NCI-H345 treated with DMSO at 0.1 percent for 48 hours (cell line): Measurements from ENCODE around the gene CNKSR3.

ENCODE experiments used
- DNase-seq: peaks from one replicate; lab custom pipeline; 2025; ENCODE audit not compliant: unreplicated experiment; lab: John Stamatoyannopoulos, UW

CNKSR3 gene

DNA sequence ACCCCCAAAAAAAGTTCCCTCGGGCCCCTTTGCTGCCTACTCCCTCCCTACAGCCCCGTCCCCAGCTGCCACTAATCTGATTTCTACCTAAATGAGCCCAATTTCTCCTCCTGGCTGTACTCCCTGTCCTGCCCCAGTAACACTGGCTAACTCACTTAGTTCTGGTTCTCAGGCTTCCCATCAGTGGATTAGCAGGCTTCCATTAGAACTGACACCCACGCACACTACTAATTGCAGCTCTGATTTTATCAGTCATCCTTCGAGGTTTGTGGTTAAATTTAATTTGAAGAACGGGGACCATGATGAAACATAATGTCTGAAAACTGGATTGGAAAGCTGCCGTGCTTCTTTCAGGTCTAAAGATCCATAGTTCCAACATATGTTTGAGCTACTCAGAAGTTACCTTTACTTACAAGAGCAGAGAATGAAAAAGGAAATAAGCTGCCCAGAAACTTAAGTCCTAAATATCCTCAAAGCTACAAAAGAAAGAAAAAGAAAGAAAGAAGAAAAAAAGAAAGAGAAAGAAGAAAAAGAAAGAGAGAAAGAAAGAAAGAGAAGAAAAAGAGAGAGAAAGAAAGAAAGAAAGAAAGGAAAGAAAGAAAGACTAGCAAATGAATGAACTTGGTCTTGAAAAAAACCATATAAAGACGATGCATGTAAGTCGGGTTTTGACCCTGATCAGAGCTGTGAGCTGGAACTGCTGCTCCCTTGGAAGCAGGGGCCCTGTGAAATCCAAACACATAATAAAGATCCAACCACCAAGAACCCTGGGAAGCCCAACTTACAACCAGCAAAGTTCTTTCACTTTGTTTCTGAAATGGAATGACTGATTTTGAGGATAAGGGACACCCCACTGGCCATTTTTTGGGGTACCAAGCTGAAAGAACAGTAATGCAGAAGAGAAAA lies 51.7 kb downstream of the CNKSR3 start:
- no peak for DNase-seq

DNA sequence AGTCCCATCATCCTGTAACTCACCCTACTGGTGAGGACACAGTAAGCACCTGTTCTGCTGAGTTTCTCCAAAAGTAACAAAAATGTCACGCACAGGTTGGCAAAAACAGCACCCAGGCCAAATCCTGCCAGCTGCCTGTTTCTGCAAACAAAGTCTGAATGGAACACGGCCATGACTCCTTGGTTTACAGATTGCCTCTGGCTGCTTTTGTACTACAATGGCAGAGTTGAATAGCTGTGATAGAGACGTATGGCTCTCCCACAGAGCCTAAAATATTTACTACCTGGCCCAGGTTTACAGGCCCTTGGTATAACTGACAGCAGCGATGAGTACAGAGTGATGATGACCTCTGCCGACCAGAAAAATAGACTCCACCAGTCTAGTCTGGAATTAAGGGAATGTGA lies 52.6 kb downstream of the CNKSR3 start:
- peak; percentile 96 for DNase-seq

DNA sequence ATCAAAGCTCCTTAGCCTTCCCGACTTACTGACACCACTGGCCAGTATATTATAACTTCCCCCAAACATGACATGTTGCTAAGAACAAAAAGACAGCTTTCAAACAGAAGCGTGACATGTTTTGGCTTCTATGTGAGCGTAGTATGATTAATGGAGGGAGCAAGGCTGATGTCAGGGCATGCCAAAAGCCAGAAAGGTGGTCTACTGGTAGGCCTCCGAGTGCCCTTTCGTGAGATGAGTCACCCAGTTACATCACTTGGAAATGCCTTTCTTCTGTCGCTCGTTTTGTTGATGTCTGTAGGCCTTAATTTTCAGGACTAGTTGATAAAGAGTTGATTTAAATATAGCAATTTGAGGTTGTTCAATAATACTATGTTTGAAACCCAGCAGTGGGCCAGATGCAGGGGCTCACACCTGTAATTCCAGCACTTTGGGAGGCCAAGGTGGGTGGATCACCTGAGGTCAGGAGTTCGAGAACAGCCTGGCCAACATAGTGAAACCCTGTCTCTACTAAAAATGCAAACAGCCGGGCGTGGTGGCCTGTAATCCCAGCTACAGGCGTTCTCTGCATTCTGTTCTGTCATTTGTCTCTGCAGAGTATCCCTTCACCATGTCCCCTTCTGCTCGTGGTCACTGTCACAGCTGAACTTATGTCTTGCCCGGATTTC lies 53.3 kb downstream of the CNKSR3 start:
- no peak for DNase-seq

DNA sequence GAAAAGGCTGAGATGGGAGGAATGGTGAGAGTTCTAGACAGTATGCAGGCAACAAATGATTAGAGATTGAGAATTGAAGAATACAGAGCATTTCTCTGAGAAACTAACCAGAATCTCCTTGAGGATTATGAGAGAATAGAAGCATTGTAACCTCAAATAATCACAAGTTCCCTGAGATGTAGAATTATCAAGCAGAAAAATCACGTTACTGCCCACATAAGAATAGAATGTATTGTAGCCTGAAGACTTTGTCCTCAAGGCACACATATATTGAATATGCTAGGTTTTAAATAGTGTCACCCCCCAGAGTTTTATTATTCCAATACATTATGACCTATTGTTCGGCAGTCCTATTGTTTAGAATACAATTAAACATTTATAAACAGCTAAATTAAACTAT lies 57.2 kb downstream of the CNKSR3 start:
- no peak for DNase-seq

DNA sequence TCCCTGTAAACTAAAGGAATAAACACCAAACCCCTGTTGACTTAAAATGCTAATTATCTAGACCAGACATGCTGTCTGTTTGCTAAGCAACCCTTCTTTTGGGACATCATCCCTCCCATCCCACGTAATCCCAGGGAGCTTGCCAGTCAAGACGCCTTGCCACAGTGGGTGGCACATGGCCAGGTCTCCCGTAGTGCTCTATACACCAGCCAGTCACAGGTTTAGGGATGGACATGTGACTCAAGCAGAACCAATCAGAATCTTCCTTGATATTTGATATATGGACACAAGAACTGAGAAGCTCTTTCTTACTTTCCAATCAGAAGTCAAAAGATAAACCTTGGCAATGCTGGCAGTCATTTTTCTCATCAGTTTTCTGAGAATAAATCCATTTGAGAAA lies 60.0 kb downstream of the CNKSR3 start:
- no peak for DNase-seq

DNA sequence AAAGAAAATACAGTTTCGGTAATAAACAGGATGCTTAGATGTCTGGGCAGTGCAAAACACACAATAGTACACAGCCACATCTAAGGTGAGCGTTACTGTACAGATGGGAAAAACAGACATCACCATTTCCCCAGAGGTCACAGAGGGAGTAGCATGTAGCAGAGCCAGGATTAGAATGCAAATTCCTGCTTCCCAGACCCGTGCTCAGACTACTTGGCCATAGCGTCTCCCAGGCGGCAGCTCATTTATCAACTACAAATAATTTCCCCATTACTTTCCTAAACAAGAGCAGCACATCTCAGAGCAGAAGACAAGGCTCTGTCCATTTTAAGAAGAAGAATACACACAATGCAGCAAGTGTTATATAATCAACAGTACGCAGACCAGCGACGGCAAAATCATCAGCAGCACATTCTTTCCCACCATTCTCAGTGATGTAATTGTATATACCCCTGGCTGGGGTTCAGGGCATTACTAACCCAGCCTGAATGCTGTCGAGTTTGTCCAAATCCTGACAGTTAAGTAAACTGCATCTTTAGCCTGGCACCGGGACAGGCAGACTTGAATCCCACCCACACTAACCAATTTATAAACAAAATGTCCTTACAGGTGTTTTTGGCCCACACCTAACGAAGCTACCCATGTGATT lies 61.9 kb downstream of the CNKSR3 start:
- no peak for DNase-seq

DNA sequence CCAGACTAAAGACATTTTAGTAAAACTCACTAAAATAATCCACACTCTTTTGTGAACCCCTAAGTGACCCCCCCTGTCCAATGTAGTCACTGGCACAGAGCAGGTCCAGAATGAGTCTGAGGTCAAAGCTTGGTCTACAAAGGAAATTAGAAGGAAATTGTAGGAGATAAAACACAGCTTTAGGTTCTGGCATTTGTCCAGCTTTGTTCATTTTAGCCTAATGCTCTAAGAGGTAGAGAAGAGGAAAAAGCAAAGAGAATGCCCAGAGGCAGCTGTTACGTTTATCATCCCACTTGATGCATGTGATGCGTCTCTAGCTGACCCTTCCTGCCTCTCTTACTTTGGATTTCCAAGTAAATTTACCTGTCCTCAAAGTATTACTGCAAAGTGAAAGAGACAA lies 62.5 kb downstream of the CNKSR3 start:
- peak; percentile 31 for DNase-seq

DNA sequence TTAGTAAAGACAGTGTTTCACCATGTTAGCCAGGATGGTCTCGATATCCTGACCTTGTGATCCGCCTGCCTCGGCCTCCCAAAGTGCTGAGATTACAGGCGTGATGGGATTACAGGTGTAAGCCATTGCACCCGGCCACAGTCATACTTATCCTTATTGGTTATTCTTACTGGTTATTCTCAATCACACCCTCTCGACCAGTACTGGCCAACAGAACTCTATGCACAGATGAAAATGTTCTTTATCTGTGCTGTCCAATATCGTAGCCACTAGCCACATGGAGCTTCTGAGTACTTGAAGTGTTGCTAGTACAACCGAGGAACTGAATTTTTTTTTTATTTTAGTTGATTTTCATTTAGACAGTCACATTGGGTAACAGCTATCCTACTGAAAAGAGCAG lies 63.5 kb downstream of the CNKSR3 start:
- no peak for DNase-seq

DNA sequence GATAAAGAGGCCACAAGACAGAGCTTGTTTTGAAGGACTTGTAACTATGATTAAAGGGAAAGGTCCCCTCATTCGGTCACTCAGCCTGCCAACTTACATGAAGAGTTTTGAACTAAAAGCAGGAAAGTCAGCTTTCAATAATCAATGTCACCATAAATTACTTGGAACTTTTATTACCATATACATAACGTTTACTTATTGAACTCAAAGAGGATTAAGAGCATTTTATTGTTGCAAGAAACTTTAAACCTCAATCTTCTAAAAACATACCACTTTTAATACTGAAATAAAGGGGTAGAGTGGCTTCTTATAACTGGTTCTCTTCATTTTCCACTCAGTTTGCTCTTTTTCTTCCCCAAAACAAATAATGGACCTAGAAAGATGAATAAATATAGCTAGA lies 65.1 kb downstream of the CNKSR3 start:
- DNase-seq = no peak

DNA sequence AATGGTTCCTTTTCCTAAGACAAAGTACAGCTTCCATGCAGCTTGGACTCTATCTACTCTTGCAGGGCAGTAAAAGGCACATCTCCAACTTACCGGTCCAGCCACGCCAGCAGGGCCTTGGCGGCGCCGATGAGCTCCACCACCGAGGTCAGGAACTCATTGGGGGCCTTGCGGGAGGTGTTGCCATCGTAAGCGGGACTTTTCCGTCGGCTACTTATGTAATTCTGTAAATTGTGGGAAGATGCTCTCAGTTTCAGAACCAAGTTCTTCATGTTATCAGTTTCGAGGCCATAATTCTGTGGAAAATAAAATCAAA lies 68.5 kb downstream of the CNKSR3 start:
- no peak for DNase-seq

DNA sequence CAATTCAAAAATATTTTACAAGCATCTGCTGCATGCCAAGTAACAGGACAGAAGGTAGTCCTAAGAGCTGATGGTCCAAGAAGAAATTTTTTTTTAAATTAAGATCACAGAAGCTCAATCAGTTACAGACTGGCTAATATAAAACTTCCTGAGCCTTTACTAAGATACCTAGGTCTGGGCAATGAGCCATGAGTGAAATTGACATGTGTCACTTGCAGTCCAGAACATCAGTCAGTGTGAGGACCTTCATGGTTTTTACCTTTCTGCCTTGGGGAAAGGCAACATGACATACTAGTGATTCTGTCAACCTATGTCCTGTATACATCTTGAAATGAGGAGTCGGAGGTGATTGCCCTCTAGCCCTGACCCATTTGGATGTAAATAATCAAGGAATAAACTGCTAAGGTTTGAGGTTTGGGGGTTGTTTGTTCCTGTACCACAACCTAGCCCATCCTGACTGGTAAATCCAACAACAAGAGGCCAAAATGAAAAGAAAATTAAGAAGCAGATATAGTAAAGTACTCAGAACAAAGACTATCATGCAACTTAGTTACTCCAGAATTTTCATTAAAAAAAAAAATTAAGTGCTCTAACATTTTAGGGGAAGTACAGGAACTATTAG lies 70.0 kb downstream of the CNKSR3 start:
- DNase-seq = no peak

DNA sequence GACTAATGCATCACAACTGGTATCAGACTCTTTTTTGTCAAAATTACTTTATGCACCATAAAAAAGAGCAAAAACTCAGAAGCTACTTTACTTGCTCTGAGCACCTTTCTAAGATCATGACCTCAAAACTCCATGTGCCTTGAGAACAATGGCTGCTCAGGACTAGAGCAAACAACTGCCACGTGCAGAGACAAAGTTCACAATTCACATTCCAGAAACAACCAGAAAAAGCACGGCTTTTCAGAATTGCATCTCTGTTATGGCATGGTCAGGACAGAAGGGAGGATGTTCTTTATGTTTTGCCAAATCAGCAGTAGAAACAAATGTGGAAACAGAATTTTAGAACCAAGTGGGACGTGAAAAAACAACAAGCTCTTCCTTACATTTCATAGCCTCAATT lies 70.5 kb downstream of the CNKSR3 start:
- no peak for DNase-seq

DNA sequence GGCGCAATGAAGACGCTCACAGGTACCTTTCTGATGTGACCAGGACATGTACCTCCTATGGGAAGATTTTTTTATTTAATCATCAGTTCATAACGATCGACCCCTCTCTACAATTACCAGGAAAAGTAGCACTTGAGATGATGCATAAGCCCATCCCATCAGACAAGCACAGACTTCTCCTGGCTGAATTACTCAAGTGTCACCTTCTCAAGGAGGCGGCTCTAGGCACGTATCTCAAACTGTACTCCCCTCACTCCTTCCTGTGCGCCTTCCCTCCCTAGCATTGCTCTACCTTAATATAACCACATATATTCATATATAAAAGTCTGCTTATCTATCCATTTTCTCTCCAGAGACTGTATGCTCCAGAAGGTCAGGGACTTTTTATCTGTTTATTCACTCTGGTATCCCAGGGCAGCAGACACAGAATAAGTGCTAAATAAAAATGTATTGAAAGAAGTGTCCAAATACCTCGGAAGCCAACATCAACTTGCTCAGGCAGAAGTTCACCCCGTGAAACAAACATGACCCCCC lies 71.5 kb downstream of the CNKSR3 start:
- DNase-seq = no peak

DNA sequence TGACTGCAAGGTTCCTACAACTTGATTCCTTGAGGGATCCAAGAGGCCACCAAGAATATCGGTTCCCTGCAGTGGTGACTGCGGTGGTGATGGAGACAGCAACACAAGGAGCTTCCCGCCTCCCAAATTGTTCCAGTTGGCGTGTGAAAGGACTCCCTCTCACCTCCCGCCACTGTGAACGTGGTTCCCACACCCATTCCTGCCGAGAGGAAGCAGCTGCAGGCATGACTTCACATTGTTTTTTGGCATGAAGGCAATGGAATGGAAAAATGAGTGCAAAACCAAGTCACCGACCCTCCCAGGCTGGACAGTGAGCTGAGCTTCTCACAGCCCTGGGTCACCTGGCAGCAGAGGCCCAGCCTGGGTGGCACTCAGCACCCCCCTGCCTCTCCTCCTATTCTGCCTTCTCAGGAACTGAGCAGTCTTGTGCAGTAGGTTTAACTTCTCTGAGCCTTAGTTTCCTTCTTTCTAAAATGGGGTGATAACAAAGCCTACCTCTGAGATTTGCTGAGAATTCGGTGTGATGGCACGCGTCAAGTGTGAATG lies 75.0 kb downstream of the CNKSR3 start:
- no peak for DNase-seq

DNA sequence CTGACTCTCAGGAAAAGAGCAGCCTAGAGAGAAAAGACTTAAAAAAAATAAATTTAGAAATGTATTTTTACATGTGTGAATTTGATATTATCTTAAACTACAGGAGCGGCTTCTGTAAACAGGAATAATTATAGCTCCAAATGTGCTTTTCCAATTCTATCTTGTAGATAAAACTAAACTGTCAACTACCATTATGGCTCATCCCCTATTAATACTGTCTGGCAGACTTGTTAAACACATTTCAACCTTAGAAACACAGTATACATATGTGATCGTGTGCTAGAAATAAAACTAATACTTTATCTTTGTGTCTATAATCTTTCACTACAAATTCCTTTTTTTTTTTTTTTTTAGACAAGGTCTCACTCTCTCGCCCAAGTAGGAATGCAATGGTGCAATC lies 75.8 kb downstream of the CNKSR3 start:
- no peak for DNase-seq

DNA sequence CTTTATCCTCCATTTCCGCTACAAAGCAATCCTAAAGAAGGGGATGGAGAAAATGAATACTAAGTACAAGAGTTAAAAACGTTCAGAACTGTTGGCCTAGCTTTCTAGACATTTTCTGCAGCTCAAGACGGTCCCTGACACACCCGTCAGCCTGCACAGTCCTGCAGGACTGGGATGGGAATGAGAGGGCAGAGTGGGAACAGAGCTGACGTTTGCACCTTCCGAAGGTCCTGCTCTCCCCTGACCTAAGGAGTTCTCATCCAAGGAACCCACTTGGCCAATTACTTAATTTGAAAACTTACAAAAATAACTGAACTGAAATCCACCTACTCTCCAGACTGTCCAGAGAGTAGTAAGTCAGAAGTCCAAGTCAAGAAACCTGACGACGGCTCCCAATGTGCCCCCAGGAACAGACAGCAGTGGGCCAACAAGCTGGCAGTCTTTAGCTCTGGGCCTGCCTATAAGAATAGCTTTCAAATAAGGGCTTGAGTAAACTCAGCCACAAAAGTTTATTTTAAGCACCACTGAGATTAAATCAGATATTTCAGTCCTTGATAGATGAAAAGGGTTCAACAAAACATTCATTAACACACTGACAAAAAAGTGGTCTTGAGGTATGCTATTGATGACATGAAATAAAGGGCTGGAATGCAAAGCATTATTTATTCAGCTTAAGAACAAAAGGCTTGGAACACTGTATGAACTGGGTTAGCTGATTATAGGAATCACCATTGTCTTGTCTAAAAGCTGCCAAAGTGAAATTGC lies 76.8 kb downstream of the CNKSR3 start:
- DNase-seq = no peak

DNA sequence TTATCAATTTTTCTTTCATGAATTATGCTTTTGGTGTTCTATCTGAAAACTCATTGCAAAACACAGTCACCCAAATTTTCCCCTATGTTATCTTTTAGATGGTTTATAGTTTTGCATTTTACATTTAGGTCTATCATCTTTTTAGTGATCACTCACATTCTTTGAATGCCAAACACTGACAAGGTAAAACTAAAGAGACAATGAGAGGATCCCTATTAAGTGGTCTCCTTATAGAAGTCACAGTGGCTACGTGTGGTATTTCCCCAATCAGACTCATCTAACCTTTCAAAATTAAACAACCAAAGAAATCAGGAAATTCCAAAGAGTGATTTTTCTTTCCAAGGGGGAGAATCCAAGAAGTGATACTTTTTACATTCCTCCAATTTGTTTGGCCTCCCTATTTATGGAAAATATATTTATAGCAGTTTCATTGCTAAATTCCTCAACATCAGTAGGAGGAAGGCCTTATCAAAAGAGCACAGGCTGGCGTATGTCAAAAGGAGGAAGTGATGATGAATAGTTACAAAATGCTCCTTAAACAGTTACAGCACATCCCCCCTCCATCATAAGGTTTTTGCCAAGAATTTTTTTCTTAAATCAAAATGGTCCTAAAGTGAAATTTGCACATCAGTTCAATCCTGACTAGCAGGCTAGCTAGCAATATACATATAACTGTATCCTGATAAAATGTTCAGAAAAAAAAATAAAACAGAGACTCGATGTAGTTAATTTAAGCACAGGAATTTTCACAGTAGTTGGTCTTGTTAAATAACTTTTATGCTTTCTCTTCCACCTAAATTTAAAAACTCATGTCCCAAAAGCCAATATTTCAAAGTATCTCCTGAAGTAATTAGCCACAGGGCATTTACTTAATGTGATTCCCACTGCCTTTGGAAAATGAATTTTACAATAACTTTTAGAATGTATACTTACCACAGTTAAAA lies 77.7 kb downstream of the CNKSR3 start:
- no peak for DNase-seq

DNA sequence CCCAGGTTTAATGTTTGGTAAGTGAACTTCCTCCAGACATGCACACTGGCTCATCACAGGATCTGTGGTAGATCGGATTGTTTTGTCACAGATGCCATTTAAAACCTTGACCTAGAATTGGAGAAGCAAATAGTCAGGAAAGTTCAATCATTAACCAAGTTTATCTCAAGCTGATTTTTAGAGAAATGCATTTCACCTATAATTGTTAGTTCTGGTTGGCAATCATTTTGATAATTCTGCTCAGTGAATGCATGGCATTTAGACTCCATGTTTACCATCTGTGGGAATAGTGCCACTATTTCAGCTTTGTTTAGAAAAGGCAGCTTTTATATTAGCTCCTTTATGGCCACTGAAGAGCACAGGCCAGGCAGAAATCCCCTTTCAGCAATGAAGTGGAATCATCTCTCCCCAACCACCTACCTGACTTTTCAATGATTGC lies 80.0 kb downstream of the CNKSR3 start:
- no peak for DNase-seq

DNA sequence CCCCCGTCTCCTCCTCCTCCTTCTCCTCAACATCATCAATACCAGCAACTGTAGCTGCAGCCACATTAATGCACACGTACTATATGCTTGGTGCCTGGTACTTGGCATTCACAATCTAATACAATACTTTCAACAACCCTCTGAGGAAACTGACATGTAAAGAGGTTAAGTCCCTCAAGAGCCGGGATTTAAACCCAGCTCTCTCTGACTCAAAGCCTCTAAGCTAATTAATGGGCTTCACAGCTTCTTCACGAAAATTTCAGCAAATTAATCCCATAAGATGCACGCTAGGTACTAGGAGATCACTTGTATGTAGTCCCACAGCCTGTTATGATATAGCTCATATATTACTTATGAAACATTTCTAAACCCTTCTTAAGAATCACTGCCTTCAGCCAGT lies 80.8 kb downstream of the CNKSR3 start:
- no peak for DNase-seq
